ENCODE measurements around the gene SLC8A3.
"Not testable (repeated sequence)": the region's sequence is repeated elsewhere in the genome, so short reads cannot be mapped to it uniquely, and the experiment has no call there.

Gene SLC8A3, protein sequence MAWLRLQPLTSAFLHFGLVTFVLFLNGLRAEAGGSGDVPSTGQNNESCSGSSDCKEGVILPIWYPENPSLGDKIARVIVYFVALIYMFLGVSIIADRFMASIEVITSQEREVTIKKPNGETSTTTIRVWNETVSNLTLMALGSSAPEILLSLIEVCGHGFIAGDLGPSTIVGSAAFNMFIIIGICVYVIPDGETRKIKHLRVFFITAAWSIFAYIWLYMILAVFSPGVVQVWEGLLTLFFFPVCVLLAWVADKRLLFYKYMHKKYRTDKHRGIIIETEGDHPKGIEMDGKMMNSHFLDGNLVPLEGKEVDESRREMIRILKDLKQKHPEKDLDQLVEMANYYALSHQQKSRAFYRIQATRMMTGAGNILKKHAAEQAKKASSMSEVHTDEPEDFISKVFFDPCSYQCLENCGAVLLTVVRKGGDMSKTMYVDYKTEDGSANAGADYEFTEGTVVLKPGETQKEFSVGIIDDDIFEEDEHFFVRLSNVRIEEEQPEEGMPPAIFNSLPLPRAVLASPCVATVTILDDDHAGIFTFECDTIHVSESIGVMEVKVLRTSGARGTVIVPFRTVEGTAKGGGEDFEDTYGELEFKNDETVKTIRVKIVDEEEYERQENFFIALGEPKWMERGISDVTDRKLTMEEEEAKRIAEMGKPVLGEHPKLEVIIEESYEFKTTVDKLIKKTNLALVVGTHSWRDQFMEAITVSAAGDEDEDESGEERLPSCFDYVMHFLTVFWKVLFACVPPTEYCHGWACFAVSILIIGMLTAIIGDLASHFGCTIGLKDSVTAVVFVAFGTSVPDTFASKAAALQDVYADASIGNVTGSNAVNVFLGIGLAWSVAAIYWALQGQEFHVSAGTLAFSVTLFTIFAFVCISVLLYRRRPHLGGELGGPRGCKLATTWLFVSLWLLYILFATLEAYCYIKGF

DNA sequence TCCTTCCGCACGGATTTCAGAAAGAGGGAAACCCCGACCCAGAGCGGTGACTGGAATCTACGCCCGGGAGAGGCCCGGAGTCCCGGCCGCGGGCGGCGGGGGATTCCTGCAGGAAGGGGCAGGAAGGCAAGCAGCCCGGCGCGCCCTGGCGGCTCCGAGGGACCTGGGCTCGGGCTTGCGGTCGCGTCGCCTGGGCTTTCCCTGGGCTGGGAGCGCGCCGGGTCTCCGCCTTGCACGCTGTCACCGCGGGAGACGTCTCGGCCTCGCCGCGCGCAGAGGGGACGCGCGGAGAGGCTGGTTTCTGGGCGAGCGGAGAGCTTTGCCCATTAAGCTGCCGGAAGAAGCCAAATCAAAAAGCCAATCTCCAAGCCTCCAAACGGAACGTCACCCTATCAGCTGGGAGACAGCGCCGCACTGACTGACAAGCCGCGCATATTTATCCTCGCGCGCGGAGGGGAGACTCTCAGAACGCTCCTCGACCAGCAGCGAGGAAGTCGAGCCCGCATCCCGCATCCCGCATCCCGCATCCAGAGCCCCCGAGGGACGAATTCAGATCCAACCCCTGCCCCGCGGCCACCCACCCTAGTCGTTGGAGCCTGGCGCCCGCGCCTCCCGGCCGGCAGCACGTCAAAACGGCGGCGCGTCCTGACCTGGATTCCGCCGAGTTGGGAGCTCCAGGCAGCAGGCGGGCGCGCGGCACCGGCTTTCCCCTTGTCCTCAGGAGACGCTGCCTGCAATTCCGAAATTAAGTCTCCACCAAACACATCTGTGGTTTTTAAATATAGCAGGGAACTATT lies at the start of gene SLC8A3:
Gene SLC8A3, minus strand, starts transcription at position 293 of the 797 bp plus-strand sequence. CDS start 20,529 bp downstream, outside the sequence.
- peak; percentile 52 for DNase-seq (ENCODE audit: low spot score)

DNA sequence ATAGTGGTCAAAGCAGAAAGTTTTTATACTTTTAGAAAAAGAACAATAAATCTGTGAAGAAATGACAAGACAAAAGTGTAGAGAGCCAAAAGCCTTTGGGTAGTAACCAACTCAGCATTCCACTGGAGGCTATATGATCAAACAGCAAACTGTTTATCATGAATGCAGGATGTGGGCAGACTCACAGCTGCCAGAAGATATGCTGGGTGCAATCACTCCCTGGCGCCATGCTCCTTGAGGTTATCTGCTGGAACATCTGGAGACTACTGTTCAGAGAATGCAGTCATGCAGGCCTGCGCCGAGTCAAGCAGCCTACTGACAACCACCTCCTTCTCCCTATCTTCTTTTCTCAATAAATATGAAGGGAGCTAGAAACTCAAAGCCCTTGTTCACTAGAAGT lies 49.0 kb upstream of the SLC8A3 start:
- no peak for DNase-seq (ENCODE audit: low spot score)

DNA sequence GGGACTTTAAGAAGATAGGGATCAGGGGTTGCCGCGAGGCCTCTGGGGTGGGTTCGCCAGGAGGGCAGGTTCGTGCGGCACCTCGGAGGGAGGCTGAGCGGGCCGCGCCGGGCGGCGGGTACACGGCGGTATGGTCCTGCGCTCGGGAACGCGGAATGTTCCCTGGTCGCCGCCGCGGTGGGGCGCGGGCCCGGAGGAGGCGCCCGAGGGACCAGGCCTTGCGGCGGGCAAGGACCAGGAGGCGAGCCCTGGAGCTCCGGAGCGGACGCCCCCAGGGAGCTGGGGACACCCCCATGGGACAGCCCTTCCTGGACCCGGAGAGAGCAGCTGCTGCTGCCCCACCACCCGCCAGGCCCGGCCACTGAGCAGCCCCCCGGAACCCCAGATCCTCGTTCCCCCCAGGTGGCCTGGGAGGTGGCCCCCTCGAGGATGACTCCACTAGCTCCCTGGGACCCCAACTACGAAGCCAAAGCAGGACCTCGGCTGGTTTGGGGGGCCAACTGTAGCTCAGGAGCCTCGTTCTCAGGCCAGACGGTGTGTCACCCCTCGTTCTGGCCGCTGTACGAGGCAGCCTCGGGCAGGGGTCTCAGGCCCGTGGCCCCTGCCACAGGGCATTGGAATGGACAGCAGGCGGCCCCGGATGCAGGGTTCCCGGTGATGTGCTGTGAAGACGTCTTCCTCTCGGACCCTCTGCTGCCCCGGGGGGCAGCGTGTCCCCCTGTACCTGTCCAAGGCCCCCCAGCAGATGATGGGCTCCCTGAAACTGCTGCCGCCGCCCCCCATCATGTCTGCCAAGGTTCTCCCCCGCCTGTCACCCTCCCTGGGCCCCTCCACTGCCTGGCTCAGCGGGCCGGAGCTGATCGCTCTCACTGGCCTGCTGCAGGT lies 45.6 kb upstream of the SLC8A3 start:
- DNase-seq (ENCODE audit: low spot score), result no peak

DNA sequence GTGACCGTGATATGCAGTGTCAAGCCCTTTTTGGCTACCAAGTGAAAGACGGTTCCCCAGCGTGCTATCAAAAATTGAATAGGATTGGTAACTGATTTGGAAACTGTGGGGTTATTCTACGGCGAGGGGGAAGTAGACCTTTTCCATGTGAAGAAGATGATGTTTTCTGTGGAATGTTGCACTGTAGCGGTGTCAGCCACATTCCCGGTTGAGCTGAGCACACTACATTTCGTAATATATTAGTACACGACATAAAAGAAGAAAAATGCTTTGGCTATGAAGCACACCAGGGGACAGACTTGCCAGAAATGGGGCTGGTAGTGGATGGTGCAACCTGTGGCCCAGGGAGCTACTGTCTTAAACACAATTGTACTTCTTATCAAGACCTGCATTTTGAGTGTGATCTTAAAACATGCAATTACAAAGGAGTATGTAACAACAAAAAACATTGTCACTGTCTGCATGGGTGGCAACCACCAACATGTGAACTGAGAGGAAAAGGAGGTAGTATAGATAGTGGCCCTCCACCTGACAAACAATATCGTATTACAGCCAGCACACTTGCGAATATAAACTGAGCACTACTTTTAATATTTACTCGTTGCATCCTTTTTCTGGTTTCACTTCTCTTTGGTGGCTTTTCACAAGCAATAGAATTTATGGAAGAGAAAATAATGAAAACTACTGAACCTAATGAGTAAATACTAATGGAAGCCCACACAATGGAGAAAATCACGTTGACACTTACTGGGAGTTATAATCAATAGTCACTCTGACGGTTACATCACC lies 43.2 kb upstream of the SLC8A3 start:
- not testable (repeated sequence) for DNase-seq (ENCODE audit: low spot score)

DNA sequence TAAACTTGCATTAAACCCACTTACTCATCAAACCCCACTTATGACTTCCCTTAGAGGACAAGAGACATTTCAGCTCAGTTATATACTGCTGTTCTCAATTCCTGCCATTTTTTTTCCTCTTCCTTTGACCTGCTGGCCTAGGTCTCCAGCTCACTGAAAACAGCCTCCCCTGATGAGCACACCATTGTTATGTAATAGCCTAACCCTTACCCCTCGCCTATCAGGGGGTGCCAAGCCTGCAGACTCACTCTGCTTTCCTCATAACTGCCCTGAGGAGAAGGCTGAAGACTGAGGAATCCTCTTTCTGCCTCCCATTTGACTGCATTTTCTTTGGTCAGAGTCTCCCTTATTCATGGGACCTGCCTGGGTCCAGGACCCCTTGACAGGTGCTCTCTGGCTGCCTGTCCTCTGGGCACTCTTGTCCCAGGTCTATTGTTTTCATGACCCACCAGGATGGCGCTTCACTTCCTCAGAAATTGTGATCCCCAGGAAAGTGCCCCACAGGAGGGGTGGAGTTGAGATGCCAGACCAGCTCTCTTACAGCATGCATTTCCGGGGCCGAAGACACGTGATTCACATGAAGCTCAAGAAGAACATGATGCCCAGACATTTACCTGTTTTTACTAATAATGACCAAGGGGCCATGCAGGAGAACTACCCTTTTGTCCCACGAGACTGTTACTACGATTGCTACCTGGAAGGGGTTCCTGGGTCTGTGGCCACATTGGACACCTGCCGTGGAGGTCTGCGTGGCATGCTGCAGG lies 41.3 kb upstream of the SLC8A3 start:
- DNase-seq (ENCODE audit: low spot score), result not testable (repeated sequence)

DNA sequence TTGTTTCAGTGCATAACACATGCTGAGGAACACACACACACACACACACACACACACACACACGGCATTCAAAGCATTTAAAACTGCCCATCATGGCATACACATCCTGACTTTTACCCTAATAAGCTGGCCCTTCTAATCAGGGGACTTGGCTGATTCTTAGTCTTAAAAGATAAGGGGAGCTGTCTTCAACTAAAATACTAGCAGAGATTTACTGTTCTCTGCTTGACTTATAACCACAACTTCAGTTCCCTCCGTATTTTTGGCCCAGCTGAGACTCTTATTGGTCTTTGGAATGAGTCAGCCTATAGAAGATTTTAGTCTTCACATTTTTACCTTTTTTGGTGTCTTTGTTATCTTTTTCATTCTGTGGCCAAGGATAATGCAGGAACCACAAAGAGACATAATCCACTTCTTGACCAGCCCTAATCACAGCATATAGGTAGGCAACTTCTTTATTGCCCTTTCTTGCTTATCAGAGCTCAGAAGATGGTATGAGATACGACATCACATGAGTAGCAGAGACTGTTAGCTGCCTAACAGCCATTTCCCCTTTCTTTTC lies 25.1 kb upstream of the SLC8A3 start:
- no peak for DNase-seq (ENCODE audit: low spot score)

DNA sequence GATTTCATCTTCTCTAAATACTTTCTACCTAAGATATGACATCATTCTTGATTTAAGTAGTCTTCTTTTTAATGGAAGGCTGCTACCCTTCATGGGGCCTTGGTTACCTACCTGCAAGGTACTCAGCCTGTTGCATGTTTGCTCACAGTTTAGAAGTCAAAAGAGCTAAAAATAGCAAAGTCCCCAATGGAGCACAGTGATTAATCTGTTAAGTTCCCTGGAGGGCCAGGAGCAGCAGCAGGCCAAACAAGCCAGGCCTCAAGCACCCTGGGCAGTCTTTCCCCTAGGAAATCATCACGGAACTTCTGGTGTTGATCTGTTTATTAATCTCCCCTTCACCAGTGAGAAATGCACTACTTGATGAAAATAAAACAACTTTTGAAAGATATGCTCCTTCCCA lies 24.0 kb upstream of the SLC8A3 start:
- no peak for DNase-seq (ENCODE audit: low spot score)

DNA sequence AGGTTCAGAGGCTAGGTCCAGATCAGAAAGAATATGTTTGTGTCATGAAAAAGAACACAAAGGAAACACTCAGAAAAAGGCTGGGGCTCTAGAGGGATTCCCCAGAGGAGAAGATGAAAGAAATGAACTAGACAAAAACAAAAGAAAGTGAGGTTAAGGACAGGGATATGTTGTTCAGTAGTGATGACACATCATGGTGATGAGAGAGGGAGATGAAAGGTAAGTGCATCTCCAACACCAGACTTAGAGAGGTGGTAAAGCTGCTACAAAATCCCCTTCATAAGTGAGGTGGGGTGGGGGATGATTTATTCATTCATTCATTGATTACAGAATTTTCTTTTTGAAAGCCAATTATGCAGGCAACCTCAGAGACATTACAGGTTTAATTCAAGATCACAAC lies 19.6 kb upstream of the SLC8A3 start:
- DNase-seq (ENCODE audit: low spot score), result no peak

DNA sequence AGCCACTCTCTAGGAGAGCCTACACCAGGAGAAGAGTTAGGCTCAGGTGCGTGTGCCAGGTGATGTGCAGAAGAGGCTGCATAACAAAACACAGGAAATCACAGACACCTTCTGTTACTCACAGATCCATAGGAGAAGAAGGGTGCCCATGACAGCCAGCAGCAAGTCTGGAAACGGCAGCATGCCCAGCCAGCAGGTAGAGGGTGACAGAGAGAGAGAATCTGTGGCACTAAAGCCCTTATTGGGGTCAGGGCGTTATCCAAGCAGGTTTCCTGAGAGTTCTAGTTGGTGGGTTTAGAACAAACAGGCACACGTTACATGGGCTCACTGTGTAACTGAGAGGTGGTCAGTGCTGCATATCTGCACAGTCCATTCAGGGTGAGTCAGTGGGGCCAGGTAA lies 14.9 kb upstream of the SLC8A3 start:
- no peak for DNase-seq (ENCODE audit: low spot score)

DNA sequence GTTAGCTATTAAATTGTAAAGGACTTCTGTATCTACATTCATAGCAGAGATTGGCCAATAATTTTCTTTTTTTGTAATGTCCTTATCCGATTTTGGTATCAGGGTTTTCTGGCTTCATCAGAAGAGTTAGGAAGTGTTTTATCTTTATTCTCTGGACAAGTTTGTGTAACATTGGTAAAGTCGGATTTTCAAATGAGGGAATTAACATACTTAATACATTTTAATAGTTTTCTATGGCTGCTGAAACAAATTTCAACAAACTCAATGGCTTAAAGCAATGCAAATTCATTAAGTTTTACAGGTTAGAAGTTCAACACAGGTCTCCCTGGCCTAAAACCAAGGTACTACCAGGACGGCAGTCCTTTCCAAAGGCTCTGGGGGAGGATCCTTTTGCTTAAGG lies 13.2 kb upstream of the SLC8A3 start:
- no peak for DNase-seq (ENCODE audit: low spot score)

DNA sequence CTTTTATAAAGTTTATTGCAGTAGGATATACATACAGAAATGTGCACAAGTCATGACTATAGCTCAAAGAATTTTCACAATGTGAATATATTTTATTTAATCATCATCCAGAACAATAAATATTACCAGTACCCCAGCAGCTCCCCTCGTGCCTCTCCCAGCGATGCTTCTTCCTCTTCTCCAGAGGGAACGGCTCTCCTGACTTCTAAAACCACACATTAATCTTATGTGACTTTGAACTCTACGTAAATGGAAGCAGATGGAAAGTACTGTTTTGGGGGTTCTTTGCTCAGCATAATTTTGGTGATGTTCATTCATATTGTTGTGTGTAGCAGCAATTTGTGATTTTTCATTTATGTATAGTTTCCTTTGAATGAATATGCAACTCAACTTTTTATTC lies 4.6 kb upstream of the SLC8A3 start:
- DNase-seq (ENCODE audit: low spot score), result no peak

DNA sequence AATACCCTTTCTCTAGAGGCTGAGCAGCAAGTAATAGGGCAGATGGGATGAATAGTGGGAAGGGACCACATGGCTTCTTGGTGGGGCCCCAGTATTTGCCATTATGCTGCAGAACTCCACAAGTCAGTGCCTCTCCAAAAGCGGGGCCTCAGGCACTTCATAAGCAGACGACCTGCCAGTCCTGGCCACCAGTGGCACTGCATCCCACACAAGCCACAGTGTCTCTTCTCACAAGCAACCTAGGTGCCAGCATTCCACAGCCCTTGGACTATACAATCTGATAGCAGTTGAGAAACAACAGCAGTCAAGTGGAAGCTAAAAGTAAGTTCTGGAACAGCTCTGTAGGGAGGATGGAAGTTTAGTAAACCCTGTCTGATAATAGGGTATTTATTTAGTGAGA lies 4.2 kb upstream of the SLC8A3 start:
- no peak for DNase-seq (ENCODE audit: low spot score)

DNA sequence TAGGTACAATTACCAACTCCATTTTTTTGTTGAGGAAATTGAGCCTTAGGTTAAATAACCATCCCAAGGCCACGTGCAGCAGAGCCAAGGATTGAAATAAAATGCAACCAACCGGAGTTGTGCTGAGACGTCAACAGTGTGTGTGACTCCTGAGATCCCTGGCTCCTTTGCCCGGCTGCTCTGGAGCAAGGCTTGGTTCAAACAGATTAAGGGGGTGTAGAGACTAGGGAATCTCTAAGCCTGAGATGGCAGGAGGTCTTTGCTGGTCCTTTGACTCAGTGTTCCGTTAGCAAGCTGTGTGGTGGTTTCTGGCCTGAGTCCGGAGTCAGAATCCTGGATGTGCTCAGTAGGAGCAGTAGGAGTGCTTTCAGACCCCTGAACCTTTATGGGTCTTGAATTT lies 1.4 kb upstream of the SLC8A3 start:
- DNase-seq (ENCODE audit: low spot score), result no peak

DNA sequence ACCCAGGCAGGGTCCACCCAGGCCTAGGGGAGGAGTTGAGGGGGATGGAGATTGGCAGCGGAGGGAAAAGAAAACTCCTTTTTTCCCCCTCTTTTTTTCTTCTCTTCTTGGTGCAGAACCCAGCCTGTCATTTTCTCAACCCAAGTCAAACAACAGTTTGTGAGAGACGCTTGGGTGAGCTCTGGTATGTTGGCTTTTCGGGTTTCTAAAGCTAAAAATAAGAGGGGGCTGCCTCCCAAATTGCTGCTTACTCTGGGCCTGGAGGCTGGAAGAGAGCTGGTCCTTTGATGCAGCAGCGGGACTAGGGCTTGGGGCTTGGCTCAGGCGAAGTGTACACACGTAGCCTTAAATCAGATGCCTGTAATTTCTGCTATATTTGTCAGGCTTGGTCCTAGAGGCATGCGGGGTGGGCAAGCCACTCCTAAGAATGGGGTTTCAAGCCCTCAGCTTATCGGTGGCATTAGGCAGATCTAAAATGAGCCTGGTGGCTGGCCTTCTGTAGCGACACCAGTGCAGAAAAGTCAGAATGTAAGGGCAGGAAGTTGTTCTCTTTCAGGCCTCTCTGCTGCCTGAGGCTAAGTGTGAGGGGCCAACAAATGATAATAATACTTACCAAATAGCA lies 816 bp upstream of the SLC8A3 start:
- no peak for DNase-seq (ENCODE audit: low spot score)

DNA sequence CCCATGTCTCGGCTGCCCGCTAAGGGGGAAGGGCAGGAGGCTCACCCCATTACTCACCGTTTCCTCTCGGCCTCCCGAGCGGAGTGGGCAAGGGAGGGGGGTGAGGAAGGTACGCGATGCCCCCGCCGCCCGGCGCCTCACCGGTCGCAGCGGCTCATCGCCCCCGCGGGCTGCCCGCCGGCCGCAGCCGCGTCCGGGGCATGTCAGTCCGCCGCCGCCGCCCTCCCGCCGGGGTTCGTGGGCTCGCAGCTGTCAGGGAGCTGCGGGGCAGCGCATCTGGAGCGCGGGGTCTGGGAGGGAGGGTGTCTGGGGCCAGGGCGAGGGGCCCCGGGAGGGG lies 461 bp downstream of the SLC8A3 start:
- DNase-seq (ENCODE audit: low spot score), result peak; percentile 36

DNA sequence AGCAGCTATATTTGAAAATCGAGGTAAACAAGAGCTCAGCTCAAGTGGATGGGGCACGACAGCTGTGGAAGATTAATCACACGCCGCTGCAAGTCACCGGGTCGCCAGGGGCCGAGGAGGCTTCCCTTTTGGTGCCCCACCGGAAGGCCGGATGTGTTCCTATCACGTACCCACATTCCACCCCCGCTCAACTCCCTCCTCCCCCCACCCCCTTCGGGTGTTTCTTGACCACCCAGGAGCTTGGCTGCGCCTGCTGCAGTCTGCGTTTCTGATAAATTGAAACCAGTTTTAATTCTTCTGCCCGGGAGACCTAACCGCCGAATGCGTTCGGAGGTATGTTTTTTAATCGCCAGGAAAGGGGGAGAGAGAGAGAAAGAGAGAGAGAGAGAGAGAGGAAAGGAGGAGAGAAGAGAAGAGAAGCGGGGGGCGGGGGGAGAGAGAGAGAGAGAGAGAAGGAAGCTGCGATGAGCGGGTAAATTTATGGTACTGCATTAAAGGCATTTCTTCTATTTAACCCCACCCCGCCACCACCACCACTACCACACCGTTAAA lies 1.8 kb downstream of the SLC8A3 start:
- peak; percentile 24 for DNase-seq (ENCODE audit: low spot score)

DNA sequence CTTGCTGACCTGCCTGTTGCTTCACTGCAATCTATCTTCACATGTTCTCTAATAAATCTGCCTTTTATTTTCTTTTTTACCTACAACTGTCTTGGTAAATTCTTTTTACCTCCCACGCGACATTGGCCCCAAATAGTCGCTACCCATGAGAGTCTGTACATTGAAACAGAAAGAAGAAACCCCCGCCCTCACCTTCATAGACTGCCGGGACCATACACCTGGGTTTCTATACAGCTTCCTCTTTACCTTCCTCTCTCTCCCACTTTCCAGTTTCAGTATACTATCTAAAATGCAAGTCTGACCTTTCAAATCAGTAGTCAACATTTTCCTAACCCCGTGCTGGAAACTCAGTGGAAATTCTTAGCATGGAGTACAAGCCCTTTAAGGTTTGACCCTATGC lies 4.8 kb downstream of the SLC8A3 start:
- no peak for DNase-seq (ENCODE audit: low spot score)

DNA sequence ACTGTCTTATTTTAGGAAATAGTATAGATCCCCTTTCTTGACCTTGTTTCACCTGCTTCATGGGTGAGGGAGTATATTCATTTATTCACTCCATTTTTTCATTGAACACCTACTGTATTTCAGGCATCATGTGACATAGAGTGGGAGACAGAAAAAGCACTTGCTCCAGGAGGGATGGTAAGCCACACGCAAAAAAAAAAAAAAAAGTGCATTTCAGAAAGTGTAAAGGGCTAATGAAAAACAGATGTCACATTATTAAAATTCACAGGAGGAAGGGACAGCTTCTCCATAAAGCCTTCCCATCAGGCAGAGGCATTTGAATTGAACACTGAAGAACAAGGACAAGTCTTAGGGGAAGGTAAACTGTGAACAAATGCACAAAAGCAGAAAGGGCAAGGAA lies 7.5 kb downstream of the SLC8A3 start:
- no peak for DNase-seq (ENCODE audit: low spot score)

DNA sequence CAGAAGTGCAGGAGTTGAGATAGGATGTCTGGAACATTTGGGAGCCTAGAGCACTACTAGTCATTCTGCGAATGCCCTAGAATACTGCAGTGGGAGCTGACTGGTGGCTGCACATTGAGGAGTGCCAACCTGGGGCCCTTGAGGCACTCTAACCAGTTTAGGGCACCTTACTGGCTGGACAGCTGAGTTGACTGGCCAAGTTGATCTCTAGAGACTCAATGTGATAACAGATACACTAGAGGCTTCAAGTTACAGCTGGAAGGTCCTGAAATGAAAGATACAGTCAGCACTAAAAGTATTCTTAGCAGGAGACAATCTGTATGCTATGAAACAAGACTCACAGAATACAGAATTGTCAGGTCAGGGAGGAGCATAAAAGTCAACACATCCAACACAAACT lies 8.0 kb downstream of the SLC8A3 start:
- DNase-seq (ENCODE audit: low spot score), result no peak

Measured in AG20443 (cell line).